ENCODE results near the gene EPHB2. TPM values are rescaled to one million over a fixed set of nuclear protein-coding genes. Genes with fewer than 3 reads are reported as not detected.

The EPHB2 gene
- total and polyA plus RNA-seq, 2 donors (not counting 3 experiments of a cell fraction or from before 2014, with no cell fraction given), result 50.8 to 69.1 TPM

DNA sequence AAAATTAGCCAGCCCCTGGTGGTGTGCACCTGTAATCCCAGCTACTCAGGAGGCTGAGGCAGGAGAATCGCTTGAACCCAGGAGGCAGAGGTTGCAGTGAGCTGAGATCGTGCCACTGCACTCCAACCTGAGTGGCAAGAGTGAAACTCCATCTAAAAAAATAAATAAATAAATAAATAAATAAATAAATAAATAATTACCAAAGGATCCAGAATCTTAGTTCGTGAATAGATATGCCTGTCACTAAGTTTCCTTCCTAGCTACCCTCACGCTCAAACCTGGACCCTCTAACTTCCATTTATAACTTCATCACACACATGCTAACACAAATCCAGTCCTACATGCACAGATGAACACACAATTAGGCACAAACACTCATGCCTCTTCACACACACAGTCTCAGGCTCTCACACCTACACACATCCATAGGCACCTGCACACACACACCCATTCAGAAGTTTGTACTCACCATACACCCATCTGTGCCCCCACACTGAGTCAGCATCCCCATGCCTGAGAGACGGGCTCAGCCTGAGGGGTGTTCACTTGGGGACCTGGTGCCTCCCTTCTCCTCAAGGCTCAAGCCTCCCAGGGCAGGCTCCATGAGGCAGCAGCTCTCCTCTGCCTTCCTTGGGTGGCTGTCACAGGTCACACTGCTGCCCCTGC is 200.5 kb downstream of the EPHB2 start:
- Histone ChIP-seq H3K27me3 (ENCODE audit: control insufficient read depth in 2 of 2, insufficient read depth in 2 of 2, low read length in 2 of 2) (no peaks in the 10 kb centered on the region), H3K36me3 (ENCODE audit: control insufficient read depth in 2 of 2, extremely low read depth in 1 of 2, insufficient read depth in 2 of 2, low read length in 2 of 2) (peaks cover 3 to 28% of the 10 kb centered on the region in 2 experiments), H4K20me1 (replicated peaks; ENCODE audit: control insufficient read depth, extremely low read depth, insufficient read depth, low read length) (no peaks in the 10 kb centered on the region), H3K4me3 (replicated peaks in 1 of 3; ENCODE audit: insufficient read depth in 1 of 3, low read depth in 1 of 3, low read length in 3 of 3) (no peak overlapping the region), H3K4me2 (ENCODE audit: insufficient read depth, low read length) (no peak overlapping the region), H3K27ac (ENCODE audit: insufficient read depth, low read depth, low read length) (no peak overlapping the region), H2AFZ (ENCODE audit: low read depth, low read length) (no peak overlapping the region), H3K4me1 (ENCODE audit: control insufficient read depth, extremely low read depth, insufficient read depth, low read length) (no peaks in the 10 kb centered on the region), H3K9me1 (replicated peaks; ENCODE audit: control insufficient read depth, extremely low read depth, insufficient read depth, low read length) (no peaks in the 10 kb centered on the region), H3K9me3 (replicated peaks; ENCODE audit: control insufficient read depth, insufficient read depth, low read length) (no peaks in the 10 kb centered on the region), H3K9ac (replicated peaks; ENCODE audit: extremely low read depth, insufficient read depth, low read length) (no peak overlapping the region), H3K79me2 (ENCODE audit: control insufficient read depth, insufficient read depth, low read length) (no peaks in the 10 kb centered on the region)
- ChIA-PET POLR2A (no interaction called here), CTCF (interaction anchor here (0.6 to 2.1 kb wide), 5 partner anchors 19 to 236 kb away, joined by 3 to 6 read pairs (median 5); no protein-coding TSS in a partner anchor)
- no TSS peak for BruUV-seq (replicated peaks)
- DNase-seq (ENCODE audit: low read depth, low spot score), result no peak
- intact Hi-C loops (cut with micrococcal nuclease) (no loop called here), dilution Hi-C loops (cut with MboI; ENCODE audit: extremely low pct_ligation_motif_present, low sequenced_read_pairs) (no loop called here)
- no peak for TF ChIP-seq MYC (IDR thresholded peaks at IDR 0.05; ENCODE audit: low read depth, low read length)
- TF ChIP-seq GATA2 (IDR thresholded peaks at IDR 0.05; ENCODE audit: insufficient read depth, insufficient read length, low read depth, low read length), result no peak
- no peak for TF ChIP-seq EZH2 (IDR thresholded peaks at IDR 0.05; ENCODE audit: borderline replicate concordance, low read depth, low read length, severe bottlenecking)
- TF ChIP-seq, protein P1, sequence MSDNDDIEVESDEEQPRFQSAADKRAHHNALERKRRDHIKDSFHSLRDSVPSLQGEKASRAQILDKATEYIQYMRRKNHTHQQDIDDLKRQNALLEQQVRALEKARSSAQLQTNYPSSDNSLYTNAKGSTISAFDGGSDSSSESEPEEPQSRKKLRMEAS (IDR thresholded peaks at IDR 0.05; ENCODE audit: insufficient read depth, insufficient read length), result no peak
- FAIRE-seq, result no peak

DNA sequence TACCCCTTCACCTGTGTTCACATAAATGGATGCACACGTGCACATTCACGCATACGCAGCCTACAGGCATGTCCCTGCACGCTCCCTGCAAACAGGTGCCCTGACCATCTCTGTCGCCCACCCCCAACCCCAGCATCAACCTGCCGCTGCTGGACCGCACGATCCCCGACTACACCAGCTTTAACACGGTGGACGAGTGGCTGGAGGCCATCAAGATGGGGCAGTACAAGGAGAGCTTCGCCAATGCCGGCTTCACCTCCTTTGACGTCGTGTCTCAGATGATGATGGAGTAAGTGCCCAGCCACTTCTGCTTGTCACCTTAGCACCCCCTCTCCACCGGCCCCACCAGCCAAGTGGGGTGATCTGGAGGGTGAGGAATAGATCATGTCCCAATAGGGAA is 201.7 kb downstream of the EPHB2 start:
- H3K79me2 ChIP-seq (ENCODE audit: control insufficient read depth, insufficient read depth, low read length), result no peaks in the 10 kb centered on the region
- no peaks in the 10 kb centered on the region for H3K4me1 ChIP-seq (ENCODE audit: control insufficient read depth, extremely low read depth, insufficient read depth, low read length)
- H3K27me3 ChIP-seq (ENCODE audit: control insufficient read depth in 2 of 2, insufficient read depth in 2 of 2, low read length in 2 of 2), result no peaks in the 10 kb centered on the region
- TF ChIP-seq, protein P2, sequence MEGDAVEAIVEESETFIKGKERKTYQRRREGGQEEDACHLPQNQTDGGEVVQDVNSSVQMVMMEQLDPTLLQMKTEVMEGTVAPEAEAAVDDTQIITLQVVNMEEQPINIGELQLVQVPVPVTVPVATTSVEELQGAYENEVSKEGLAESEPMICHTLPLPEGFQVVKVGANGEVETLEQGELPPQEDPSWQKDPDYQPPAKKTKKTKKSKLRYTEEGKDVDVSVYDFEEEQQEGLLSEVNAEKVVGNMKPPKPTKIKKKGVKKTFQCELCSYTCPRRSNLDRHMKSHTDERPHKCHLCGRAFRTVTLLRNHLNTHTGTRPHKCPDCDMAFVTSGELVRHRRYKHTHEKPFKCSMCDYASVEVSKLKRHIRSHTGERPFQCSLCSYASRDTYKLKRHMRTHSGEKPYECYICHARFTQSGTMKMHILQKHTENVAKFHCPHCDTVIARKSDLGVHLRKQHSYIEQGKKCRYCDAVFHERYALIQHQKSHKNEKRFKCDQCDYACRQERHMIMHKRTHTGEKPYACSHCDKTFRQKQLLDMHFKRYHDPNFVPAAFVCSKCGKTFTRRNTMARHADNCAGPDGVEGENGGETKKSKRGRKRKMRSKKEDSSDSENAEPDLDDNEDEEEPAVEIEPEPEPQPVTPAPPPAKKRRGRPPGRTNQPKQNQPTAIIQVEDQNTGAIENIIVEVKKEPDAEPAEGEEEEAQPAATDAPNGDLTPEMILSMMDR (IDR thresholded peaks at IDR 0.05; ENCODE audit: extremely low read depth in 1 of 2, insufficient read depth in 1 of 2, low read depth in 1 of 2, low read length in 2 of 2), result no peak
- TF ChIP-seq MYC (IDR thresholded peaks at IDR 0.05; ENCODE audit: low read depth, low read length), result no peak
- TF ChIP-seq EZH2 (IDR thresholded peaks at IDR 0.05; ENCODE audit: borderline replicate concordance, low read depth, low read length, severe bottlenecking), result no peak
- TF ChIP-seq, protein P1 (IDR thresholded peaks at IDR 0.05; ENCODE audit: insufficient read depth, insufficient read length), result no peak
- TF ChIP-seq JUN (IDR thresholded peaks at IDR 0.05; ENCODE audit: borderline replicate concordance, insufficient read depth, insufficient read length, low read depth), result no peak
- TF ChIP-seq POLR2AphosphoS5 (IDR thresholded peaks at IDR 0.05; ENCODE audit: insufficient read depth, low read depth, low read length), result no peak
- no peak for TF ChIP-seq FOS (IDR thresholded peaks at IDR 0.05; ENCODE audit: borderline replicate concordance, insufficient read depth, low read length)
- no peak for TF ChIP-seq GATA2 (IDR thresholded peaks at IDR 0.05; ENCODE audit: insufficient read depth, insufficient read length, low read depth, low read length)
- TF ChIP-seq POLR2A (IDR thresholded peaks at IDR 0.05; ENCODE audit: low read depth, low read length), result no peak
- intact Hi-C loops (cut with micrococcal nuclease), result no loop called here
- no peak overlapping the region for H3K27ac ChIP-seq (ENCODE audit: insufficient read depth, low read depth, low read length)
- no peaks in the 10 kb centered on the region for H4K20me1 ChIP-seq (replicated peaks; ENCODE audit: control insufficient read depth, extremely low read depth, insufficient read depth, low read length)
- H3K9ac ChIP-seq (replicated peaks; ENCODE audit: extremely low read depth, insufficient read depth, low read length), result no peak overlapping the region
- peaks cover 3 to 23% of the 10 kb centered on the region in 2 experiments for H3K36me3 ChIP-seq (ENCODE audit: control insufficient read depth in 2 of 2, extremely low read depth in 1 of 2, insufficient read depth in 2 of 2, low read length in 2 of 2)
- H3K9me1 ChIP-seq (replicated peaks; ENCODE audit: control insufficient read depth, extremely low read depth, insufficient read depth, low read length), result no peaks in the 10 kb centered on the region
- dilution Hi-C loops (cut with MboI; ENCODE audit: extremely low pct_ligation_motif_present, low sequenced_read_pairs), result no loop called here
- FAIRE-seq (no peak), DNase-seq (ENCODE audit: low read depth, low spot score) (no peak)
- POLR2A ChIA-PET, result no interaction called here
- H3K4me3 ChIP-seq (replicated peaks in 1 of 3; ENCODE audit: insufficient read depth in 1 of 3, low read depth in 1 of 3, low read length in 3 of 3), result no peak overlapping the region
- H2AFZ ChIP-seq (ENCODE audit: low read depth, low read length), result no peak overlapping the region
- CTCF ChIA-PET, result interaction anchor here (1.9 to 2.1 kb wide), 2 partner anchors 51 to 208 kb away, joined by 5 to 6 read pairs; no protein-coding TSS in a partner anchor
- no TSS peak for BruUV-seq (replicated peaks)
- H3K4me2 ChIP-seq (ENCODE audit: insufficient read depth, low read length), result no peak overlapping the region
- H3K9me3 ChIP-seq (replicated peaks; ENCODE audit: control insufficient read depth, insufficient read depth, low read length), result no peaks in the 10 kb centered on the region
